C4-2B (cell line): Measurements from ENCODE around the gene LMO3.

Experiments
- CTCF ChIP-seq: fragments of 450-650 bp; conservative IDR thresholded peaks from 2 replicates; pipeline ENCODE4 v1.5.1; 2017; ENCODE audit warnings: mild to moderate bottlenecking
- ZFX ChIP-seq: fragments of 450-650 bp; IDR thresholded peaks from 2 replicates; pipeline ENCODE4 v1.6.1; 2017

- no peak for TF ChIP-seq CTCF
- no peak for TF ChIP-seq ZFX
Observed at GRCh38 chr12:16523284-16523950, 82.5 kb downstream of the LMO3 start.
